ENCODE measurements around the gene AMER2.
A peak's percentile ranks its signal among the peaks of the same experiment; 100 is the strongest.

The AMER2 gene, protein sequence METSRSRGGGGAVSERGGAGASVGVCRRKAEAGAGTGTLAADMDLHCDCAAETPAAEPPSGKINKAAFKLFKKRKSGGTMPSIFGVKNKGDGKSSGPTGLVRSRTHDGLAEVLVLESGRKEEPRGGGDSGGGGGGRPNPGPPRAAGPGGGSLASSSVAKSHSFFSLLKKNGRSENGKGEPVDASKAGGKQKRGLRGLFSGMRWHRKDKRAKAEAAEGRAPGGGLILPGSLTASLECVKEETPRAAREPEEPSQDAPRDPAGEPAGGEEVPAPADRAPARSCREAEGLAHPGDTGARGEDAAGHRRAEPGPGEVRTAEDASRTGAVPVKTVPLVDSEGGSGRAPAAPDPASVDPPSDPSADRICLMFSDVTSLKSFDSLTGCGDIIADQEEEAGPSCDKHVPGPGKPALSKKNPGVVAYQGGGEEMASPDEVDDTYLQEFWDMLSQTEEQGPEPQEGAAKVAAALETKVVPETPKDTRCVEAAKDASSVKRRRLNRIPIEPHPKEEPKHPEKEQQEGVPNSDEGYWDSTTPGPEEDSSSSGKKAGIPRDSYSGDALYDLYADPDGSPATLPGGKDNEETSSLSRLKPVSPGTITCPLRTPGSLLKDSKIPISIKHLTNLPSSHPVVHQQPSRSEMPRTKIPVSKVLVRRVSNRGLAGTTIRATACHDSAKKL

DNA sequence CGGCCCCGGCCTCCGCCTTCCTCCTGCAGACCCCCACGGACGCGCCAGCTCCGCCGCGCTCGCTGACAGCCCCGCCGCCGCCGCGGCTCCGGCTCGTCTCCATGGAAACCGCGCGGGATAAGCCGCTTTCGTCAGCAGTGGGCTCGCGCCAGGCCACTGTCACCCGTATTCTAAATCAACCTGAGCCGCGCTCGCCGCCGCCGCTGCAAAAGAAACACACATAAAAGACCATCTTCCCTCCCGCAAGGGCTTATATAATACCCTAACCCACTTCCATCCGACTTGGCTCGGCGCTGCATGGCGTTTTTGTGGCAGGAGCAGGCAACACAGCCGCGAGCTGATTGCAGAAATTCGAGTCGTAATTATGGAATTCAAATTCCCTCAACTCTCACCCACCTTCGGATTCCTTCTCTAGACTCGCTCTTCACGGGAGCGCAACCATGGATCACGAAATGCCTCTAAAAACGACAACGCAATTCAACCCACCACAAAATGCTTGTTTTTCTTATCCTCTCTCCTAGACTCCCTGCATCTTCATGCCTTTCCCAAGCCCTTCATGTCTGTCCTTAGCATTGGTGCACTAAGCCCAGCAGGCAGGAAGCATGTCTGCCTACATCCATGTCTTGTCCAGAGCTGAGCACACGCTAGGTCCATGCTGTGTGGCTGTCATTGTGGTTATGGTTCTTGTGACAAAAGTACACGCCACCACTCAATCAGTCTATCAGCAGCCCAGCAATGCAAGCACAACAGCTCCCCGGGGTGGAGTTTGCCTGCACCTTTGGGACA is at the start of gene AMER2:
TSS of gene AMER2 (minus strand) at position 772 of the 786 bp plus-strand sequence. CDS start at position 103, 669 bp downstream.
- DNase-seq, result no peak

DNA sequence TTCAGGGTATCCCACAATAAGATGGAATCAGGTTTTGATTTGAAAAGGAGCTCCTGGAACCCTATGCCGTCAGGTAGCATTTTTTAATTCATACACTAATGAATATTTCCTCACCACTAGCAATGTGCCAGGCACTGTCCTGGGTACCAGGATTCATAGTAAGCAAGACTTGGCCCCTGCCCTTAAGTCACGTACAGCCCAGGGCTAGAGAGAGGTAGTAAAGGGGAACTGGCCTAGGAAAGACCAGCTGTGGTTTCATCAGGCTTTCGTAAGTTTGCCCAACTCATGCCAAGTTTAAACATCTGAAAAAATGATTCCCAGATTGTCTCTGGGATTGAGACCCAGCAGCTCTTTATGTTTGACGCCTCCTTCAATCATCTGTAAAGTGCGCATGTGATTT is 45.9 kb upstream of the AMER2 start:
- DNase-seq, result peak; percentile 60

DNA sequence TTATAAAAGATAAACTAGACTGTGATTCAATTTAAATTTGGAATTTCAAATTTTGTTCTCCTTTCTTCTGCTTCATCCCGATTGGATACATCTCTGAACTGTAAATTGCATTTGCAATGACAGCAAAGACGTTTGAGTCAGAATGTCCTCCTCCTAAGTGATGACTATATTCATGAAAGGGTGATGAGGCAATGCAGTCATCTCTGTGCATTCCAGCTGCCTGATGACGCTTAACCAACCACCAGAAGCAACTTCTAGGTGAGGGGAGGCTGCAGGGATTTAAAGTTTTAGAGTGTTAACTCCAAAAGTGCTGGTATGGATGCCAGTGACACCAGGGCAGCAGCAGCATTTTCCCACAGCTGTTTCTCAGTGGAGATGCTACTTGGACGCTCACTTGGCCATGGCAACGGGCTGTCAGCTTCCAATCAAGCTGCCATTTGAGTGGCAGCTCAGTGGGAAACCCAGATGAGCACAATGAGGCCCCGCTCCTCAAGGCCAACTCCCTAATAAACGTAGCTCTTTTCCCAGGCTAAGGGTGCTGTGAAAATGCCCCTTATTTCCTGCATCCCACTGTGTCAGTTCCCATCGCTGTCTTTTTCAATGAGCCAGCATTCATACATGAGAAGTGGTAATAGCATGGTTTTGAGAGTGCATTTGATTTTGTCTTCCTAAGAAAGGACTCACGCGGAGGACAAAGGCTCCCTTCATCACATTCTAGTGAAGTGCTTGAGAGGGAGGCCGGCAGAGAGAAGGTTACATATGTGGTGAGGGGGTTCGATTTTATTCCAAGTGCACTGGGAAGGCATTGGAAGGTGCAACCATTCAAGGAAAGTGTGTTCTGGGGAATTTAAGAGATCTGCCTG is 45.2 kb upstream of the AMER2 start:
- peak; percentile 56 for DNase-seq

DNA sequence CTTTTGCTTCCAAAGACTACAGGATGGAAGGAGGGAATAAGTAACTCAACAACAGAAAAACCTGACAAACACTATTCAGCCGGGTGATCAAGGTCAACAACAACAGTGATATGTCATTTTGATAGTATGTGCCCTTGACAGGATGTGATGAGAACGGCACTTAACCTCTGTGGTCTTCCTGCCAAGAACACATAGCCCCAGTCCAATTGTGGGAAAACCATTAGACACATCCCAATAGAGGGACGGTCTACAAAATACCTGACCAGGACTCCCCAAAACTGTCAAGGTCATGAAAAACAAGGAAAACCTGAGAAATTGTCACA is 43.1 kb upstream of the AMER2 start:
- DNase-seq, result no peak

DNA sequence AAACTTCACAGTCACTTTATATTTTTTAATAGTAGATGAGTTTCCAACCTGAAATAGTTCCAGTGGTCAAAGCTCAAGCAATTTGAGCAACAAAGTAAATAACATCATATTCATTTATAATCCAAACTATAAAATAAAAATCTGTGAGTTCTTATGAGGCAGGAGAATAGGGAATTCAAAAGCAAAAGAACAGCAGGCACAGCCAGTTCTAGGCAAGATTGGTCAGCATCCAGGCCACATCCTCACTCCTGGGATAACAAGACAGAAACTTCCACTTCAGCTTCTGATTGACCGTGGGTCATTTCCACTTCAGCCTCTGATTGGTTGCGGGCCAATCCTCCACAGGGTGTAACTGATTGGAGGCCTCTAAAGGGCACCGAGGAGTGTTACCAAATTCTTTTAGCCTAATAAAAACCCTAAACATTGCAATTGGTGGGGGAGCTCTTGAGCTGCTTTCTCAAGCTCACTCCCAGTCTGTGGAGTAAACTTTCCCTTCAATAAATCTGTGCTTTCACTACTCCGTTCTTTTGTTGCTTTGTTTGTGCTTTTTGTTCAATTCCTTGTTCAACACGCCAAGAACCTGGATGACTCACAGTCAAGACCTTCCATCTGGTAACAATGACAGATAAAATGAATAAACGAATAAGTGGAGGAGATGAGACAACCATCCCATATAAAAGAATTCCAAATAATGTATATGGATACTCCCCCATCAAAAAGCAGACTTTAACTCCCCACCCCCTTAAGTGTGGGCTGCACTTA is 42.6 kb upstream of the AMER2 start:
- DNase-seq, result no peak

DNA sequence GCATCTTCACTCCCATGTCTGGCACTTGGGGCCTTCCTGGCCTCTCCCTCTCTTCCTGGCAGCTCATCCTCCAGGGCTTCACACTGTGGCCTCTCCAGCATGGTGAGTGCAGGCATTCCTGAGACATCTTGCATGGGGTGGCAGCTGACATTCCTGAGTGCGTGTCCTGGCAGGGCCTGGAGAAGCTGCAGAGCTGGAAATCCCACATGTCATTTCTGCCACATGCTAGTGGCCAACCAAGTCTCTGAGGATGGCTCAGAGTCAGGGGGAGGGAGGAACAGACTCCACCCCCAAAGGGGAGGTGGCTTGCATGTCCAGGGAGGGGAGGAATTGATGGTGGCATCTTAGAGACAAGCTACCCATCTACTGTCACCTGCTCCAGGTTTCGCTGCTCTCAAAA is 41.6 kb upstream of the AMER2 start:
- no peak for DNase-seq

DNA sequence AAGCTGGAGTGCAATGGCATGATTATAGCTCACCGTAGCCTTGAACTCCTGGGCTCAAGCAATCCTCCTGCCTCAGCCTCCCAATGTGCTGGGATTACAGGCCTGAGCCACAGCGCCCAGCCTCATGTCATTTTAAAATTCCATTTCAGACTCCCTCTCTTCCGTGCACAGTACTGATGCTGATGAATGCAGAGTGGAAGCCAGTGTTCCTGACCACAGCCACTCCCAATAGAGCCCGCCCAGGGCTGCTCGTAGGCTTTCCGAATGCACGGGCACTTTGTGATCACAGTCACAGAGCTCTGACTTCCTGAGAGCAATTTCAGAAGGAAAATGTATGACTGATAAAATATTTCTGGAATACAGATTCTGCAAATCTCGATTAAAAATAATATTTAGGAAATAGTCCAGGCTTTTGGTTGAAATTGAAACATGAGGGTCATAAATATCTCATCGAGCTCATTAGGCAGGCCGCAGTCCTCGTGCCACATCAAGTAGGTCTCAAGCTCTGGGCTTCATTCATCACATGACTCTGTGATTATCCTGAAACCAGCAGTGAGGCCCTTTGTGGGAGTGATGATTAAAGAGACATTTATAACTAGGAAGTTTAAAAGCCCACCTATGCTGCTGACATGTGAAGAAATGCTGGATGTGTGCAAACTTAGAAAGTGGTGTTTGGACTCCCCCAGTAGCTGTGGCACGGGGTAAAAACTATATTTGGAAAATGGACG is 38.9 kb upstream of the AMER2 start:
- DNase-seq, result no peak

DNA sequence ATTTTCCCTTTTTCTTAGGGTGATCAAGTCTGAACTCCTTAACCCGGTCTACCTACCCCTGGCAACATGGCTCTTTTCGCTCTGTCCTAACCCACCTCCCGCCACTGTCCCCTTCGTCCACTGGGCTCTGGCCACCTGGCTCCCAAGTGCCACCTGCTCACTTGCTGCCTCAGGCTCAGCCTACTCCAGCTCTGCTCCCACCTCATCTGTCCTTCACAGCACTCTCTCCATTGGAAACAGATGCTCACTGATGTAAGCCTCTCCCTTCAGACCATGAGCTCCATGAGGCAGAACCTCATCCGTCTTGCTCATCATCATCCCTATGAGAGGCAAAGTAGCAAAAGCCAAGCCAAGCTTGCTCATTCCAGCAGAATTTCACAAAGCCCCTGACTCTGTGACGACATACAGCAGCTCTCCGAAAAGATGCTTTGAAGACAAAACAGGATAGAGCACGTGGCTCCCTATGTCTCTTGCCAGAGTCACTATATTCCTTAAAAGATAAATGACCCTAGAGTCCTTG is 35.3 kb upstream of the AMER2 start:
- no peak for DNase-seq

DNA sequence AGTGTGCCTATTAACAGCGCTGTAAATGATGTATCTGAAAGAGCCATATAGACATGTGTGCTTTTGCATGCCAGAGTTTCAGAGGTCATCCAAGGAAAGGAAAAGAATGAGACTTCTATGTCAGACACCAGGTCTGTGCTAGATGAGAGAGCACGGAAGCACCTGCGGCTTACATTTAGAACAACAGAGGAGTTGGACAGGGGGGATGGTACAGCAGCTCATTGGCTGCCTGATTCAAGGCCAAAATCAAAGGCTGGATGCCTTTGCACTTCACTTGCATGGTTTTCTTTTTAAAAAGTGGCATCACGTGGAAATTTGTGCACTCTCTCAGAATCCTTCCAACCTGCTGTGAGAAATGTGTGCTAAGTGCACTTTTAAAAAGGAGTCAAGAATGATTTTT is 32.8 kb upstream of the AMER2 start:
- DNase-seq, result no peak

DNA sequence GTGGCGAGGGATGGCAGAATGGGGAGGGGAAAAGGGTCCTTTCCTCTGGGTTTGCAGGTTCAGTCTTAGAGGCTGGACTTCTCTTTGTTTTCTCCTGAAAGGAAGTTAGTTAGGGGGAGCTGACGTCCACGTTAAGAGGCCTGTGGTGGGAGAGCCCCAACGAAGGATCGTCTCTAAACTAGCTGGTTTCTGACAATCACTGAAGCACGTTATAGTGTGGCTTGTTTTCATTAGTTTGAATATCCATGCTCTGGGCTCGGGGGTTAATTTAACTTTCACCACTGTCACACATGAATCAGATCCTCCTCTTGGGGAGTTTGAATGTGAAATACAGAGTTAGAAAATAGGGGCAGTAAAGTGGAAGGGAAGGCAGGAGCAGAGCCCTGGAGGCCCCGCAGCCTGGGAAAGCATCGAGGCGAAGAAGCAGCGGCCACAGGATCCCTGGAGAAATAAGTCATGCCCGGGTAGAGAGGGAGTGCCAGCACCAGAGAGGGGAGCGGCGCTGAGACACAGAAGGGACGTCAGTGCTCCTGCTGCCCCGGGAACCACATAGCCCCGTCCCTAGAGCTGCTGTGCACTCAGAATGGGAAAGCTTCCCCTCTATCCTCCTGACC is 31.1 kb upstream of the AMER2 start:
- DNase-seq, result no peak

DNA sequence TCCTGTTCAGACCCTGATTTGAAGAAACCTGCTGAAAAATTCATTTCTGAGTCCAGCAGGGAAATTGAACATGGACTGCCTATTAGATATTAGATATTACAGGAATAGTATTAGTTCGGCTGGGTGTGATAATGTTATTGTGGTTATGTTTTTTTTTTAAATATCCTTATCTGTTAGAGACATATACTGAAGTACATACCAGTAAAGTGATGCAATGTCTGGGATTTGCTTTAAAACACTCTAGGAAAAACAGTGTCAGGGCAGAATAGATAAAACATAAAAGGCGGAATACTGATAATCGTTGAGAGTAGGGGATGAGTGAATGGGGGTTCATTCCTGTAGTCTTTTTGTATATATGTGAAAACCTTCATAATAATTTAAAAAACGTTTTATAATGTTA is 28.7 kb upstream of the AMER2 start:
- DNase-seq, result no peak

DNA sequence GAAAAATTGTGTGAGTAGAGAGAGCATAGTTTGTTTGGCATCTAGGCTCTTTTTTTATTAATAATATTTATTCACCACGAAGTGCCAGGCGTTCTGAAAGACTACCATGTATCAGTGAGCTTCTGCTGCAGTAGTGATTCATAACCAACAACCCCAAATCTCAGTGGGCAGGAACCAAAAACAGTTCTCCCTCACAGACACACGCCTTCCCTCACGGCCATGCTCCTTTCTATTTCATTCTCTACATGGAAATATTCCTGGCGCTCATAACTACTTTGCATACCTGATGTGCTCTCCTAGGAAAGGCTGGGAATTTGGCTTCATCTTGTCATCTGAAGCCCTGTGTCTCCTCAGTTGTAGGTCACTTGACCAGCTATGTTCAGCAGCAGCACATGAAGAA is 26.6 kb upstream of the AMER2 start:
- DNase-seq, result no peak

DNA sequence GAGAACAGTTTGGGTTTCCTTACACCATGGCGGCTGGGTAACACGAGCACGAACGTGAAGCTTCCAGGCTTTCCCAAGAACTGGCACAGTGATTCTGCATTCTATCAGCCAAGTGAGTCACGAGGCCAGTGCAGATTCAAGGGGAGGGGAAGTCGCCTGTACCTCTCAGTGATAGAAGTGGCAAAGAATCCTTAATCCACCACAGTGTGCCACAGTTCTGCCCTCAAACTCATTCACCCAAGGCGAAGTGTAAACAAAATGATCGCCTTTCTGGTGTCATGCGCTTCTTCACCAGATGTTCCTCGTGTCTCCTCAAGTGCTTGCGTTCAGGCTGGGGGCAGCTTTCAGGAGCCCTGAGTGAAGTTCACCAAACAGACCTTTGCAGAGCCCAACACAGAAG is 24.9 kb upstream of the AMER2 start:
- no peak for DNase-seq

DNA sequence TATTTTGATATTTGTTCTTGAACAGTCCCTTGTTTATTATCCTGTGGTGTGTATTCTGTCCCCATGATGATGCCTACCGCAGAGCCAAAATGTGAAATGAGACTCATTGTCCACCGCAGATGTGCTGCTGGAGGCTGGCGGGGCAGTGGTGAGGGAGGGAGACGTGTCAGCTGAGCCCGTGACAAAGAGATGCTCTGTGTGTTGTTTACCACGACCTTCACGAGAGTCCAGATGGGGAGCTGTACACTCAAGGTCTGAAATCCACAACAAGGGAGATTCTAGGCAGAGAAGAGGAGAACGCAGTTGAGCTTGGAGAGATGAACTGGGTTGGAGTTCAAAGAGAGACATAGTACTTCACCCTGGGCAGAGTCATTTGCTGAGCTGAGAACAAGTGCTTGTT is 20.8 kb upstream of the AMER2 start:
- DNase-seq, result no peak

DNA sequence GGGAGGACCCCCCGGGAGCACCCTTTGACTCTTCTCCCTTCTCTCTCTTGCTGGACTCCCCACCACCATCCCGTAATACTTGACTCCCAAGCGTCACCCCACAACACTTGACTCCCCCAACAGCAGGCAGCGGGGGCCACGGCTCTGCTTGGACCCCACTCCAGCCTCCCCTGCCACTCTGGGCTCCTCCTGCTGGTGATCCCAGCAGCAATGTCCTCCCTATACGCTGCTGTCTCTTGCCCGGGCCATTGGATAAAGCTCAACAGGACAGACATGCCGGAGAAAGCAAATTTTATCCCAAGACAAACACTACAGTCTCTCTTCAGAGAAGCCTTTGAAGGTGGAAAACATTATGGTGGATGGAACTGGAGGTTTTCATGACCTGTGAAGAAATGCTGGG is 20.4 kb upstream of the AMER2 start:
- no peak for DNase-seq

DNA sequence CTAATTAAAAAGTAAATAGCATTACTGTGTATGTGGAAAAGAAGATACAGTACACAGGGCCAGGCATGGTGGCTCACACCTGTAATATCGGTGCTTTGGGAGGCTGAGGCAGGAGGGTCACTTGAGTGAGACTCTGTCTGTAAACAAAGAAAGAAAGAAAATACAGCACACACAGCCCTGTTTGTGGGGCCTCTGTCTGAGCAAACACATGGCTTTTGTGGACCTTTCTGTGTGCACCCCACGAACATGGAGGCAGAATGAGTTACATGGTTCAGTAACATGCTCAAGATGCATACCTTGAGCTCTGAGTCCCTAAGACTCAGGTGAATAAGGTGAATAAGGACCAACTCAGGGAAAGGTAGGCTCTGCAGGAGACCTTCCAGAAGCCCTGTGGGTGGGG is 20.0 kb upstream of the AMER2 start:
- DNase-seq, result no peak

DNA sequence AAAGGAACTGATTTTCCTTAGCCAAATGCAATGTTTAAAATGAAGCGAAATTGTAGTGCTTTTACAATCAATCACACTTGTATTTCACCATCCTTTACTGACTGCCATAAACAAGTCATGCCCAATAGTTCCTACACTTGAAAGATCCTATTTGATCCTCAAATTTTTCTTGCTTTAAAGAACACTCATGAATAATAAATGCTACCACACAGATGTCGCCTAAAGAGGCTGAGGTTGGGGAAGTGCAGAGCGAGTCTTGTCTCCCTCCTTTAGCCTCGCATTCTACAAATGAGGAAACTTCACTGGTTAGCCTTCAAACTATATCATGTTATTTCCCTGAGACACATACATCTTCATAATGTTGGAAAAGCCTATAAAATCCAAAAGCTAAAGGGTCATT is 18.7 kb upstream of the AMER2 start:
- no peak for DNase-seq

DNA sequence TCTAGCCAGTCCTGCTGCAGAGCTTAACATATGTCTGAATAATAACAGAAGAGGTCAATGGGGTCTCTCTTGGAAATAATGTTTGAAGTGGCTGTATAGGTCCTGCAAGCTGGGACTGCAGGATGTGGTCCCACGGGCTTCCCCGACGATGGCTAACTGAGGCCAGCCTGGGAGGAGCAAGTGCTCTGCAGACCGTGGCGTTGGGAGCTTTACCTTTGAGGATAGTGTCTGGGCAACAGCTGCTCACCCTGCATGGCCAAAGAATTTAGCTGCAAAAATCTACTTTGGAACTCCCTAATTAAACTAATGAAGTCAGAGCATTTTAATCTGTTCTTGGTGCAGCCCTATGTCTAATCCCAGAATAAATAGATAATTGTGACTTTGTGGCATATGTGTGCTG is 18.2 kb upstream of the AMER2 start:
- no peak for DNase-seq

DNA sequence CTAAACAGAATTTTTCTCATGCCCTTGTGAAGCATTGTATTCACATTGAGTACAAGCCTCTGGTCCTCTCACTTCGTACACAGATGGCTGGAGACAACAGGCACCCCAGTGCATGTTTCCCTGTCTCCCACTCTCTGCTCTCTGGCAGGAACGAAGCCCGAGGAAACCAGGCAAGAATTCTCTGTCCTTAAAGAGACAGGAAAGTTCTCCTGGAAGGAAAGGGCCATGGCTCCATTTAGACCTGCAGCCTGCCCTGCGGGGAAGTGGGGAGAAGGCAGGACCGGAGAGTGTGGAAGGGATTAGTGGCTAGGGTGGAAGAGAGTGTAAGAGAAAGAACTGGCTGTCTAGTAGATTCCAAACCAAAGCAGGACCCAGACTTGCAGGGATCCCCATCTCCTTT is 15.5 kb upstream of the AMER2 start:
- DNase-seq, result no peak

DNA sequence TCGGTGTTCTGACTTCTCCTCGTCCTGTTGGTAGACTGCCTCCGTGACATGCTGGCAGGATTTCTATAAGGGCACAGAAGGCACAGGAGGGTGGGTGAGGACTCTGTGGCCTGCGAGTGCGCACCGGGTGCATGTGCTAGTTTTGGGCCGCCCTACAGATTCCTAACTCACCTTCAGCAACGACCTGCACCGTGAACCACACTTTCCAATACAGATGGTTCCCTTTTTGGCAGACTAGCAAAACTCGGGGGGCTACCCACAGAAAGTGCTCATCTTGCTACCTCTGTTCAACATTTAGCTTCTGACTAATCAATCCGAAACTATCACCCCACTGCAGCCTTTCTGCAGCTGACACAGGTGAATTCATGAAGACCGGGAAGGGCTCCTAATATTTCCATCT is 14.1 kb upstream of the AMER2 start:
- no peak for DNase-seq

DNA sequence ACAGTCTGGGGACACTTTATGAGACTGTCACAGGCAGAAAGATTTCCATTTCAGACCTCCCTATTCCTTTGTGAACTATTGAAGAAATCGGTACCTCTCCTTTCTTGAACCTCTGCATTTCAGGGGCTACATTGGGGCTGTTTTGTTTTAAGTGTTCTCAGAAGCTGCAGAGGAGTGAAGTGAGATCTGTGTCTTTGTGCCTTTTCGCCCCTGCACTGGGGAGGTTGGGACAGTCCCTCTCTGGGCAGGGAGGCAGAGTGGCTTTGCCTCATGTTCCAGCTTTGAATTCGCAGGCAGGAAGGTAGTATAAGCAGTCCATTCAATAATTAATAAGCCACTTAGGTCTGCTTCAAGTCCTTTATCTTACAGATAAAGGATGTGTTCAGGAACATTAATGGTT is 9.5 kb upstream of the AMER2 start:
- no peak for DNase-seq
